Stimulated activated CD8-positive, alpha-beta memory T cell treated with anti-CD3 and anti-CD28 coated beads, Interleukin-12 subunit alpha, Interleukin-12 subunit beta, amount 100 ng/mL, for 24 hours (primary cell): ENCODE results near the gene PITX2.
"Not testable (repeated sequence)": the region's sequence is repeated elsewhere in the genome, so short reads cannot be mapped to it uniquely, and the experiment has no call there.

Experiments used
- DNase-seq: peaks from one replicate; pipeline ENCODE4 v3.0.0-alpha.2; 2020; ENCODE audit errors: extremely low read depth

The PITX2 gene

DNA sequence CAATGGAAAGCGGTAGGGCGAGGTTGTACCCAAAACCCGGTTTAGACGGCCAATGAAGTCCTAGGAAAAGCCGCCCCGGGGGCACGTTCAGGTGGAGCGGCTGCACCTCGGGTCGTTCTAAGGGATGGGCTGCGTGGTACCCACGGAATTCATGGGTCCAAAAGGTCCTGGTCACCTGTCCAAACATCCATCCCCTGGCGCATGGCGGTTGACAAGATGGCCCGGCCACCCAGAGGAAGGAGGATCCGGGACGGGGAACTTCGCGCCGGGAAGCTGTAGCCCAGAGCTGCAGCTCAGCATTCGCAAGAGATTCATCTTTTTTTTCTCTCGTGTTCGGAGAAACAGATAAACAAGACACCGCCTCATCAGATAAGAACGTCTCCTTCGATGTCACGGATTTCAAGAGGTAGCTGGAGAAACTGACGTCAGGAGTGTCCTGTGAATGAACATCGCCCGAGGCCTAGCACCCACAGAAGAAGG lies 10.9 kb downstream of the PITX2 start:
- no peak for DNase-seq

DNA sequence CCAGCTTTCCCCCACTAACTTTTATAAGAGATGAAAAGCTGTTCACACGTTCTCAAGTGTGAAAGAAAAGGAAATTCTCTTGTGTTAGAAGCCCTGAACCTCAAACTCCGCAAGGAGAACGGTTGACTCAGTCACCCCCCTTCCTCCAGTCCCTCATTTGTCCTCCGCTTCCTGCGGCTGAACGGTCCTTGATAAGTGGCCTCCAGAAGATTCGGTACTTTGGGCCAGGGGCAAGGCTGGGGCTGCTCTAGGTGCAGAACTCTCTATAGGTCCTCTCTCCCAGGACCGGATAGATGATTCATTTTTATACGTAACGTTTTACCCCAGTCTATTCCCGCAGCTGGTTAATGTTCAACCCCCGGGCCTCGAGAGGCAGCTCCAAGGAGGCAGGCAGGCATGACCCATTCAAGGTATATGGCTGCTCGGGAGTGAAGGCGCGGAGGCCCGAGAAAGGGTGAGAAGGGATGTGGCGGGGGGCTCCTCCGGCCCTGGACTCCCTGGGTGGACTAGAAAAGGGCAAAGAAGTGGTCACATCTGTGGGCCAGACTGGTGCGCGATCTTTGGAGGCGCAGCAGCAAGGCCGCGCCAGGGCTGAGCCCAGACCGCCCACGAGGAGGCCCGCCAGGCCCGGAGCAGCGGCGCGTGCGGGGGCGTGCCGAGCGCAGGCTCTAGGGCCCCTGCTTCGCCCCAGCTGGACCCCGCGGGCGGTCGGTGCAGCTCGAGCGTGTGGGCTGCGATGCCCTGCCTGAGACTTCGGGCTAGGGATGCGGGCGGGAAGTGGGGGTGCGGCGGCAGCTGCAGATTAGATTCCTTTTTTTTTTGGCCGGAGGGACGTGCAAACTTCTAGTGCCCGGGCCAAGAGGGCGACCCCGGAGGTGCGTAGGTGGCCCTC lies 11.7 kb downstream of the PITX2 start:
- DNase-seq: no peak

- DNase-seq: no peak
These were observed 12.3 kb downstream of the PITX2 start for GRCh38 chr4:110610620-110610939.

DNA sequence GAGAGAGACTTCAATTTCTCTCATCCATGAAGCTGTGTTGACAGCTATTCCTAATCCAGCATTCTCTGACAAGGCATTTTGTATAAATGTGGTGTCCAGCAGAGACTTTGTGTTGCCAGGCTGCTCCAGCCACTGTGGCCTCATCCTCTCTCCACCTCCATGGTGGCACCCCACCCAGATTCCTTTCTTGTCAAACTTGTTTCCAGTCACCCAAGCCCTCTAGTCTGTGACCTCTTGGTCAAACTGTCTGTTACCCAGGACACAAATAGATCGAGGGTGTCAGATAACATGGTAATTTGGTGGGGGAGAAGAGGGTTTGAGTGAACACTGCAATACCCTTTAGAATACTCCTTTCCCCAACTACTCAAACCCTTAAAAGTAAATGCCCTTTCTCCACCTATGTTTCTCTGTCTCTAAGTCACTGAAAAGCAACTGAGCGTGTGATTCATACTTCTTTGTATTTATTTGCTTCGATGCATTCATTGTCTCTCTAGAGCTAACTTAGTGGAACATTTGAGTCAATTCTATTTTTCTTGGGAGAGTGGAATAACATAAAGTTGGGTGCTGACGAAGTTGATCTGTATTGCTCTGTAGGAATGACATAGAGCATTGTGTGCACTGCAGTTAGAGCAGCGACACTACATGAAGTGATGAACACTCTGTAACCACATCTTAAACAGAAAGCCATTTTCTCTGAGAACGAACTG lies 13.7 kb downstream of the PITX2 start:
- no peak for DNase-seq

DNA sequence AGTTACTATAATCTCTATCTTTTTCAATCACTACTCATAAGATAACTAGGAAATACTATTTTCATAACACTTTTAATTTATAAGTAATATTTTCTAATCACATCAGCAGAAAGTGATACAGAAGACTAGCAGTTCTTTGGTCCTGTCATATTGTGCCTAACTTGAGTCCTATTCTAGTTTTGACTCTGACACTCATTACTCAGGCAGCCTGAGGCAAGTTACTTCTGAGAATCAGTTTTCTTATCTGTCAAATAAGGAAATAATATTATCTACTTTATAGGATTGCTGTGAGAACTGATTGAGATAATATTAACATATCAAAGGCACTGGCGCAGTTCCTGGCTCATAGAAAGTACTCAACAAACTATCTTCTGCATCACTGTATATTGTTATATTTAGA lies 17.8 kb downstream of the PITX2 start:
- DNase-seq: no peak

- no peak for DNase-seq
These were observed 20.8 kb downstream of the PITX2 start for GRCh38 chr4:110602061-110602460.

DNA sequence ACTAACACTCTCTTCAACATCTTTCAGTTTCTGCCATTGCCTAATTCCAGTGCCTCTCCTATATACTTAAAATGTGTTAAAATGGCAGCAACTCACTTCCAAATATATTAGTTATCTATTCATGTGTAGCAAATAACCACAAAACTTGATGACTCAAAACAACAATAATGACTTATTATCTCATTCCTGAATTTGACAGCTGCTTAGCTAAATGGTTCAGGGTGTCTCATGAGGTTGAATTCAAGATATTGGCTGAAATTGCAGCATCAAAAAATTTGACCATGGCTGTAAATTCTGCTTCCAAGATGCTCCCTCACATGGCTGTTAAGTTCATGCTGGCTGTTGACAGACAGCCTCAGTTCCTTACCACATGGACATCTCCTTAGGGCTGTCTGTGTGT lies 25.3 kb downstream of the PITX2 start:
- DNase-seq: no peak

- no peak for DNase-seq
These were observed 26.4 kb downstream of the PITX2 start for GRCh38 chr4:110596431-110596830.

GRCh38 chr4:110595583-110595982 lies 27.3 kb downstream of the PITX2 start:
- no peak for DNase-seq

GRCh38 chr4:110589297-110589696 lies 33.6 kb downstream of the PITX2 start:
- no peak for DNase-seq

GRCh38 chr4:110587666-110588285 lies 35.1 kb downstream of the PITX2 start:
- DNase-seq: no peak

DNA sequence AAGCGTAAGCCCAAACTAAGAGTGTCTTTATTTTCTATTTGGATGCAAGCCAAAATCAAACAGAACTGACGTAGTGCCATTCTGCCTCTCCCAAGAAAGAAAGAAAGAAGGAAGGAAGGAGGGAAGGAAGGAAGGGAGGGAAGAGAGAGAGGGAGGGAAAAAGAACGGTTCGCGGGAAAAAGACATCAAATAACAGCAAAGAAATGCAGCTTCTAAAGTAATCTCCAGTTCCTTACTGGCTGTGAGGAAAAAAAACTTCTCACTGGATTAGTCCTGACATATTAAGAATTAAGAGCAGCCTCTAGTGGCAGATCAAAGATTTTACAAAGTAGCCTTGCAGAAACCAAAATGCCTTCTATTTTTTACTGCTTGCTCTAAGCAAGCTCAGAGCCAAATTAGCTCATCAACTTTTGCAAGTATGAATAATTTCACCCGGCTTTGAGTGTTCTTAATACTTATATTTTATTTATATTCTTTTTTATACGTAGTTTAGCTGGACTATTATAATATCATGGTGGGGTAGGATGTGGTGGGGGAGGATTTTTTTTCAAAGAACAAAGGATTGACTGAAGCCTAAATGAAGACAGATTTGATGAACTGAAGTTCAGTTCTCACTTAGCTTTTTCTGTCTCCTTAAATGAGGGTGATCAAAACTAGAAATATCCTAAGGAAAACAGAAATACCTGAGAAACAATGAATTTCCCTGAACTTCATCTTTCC lies 36.6 kb downstream of the PITX2 start:
- DNase-seq: no peak

DNA sequence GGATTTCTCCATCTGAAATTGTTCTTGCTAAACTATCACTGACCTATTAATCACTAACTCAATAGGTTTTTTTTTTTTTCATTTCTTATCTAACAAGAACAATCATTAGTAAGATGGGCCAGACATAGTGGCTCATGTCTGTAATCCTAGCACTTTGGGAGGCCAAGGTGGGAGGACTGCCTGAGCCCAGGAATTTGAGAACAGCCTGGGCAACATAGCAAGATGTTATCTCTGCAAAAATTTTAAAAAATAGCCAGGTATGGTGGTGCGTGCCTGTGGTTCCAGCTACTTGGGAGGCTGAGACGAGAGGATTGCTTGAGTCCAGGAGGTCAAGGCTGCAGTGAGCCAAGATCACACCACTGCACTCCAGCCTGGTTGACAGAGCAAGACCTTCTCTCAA lies 46.2 kb downstream of the PITX2 start:
- not testable (repeated sequence) for DNase-seq
